Thyroid gland (tissue), 4 donors: ENCODE data around the gene MOB3A. TPM values are rescaled to one million over a fixed set of nuclear protein-coding genes. Genes with fewer than 3 reads are reported as not detected.

Experiments
- DNase-seq, 2 donors: peaks; one replicate each; pipeline ENCODE4 v3.0.0-alpha.2; 2019
- H3K27ac ChIP-seq, 3 donors: fragments of 200-600 bp; sonication (generic); 1 replicate in 2 of 3; 2 replicates in 1 of 3; pipeline ENCODE4 v1.5.1; 2016 to 2019; ENCODE audit warnings: mild to moderate bottlenecking in 1 of 3, moderate library complexity in 1 of 3
- H3K27me3 ChIP-seq: fragments of 200-600 bp; sonication (generic); one replicate; pipeline ENCODE4 v1.5.1; 2019
- H3K36me3 ChIP-seq, 2 donors: fragments of 200-600 bp; sonication (generic); one replicate each; pipeline ENCODE4 v1.5.1; 2016 to 2019
- H3K4me1 ChIP-seq, 2 donors: fragments of 200-600 bp; sonication (generic); one replicate each; pipeline ENCODE4 v1.5.1; 2017 to 2019
- H3K4me3 ChIP-seq, 3 donors: fragments of 200-600 bp; sonication (generic); replicated peaks in 1 of 3; 1 replicate in 2 of 3; 2 replicates in 1 of 3; pipeline ENCODE4 v1.5.1; 2016; ENCODE audit warnings: mild to moderate bottlenecking in 1 of 3
- H3K9me3 ChIP-seq: fragments of 200-600 bp; sonication (generic); one replicate; pipeline ENCODE4 v1.5.1; 2017
- POLR2A ChIP-seq, 2 donors: fragments of 450-650 bp; IDR thresholded peaks; one replicate each; pipeline ENCODE4 v1.6.1; 2017; ENCODE audit warnings: antibody characterized with exemption in 2 of 2, mild to moderate bottlenecking in 2 of 2, moderate library complexity in 1 of 2
- WGBS, 2 donors: methylation state at CpG; one replicate each; pipeline ENCODE4 v1.1.5; 2017; 5-methylcytosine and 5-hydroxymethylcytosine counted together
- intact Hi-C: fragments of 100-400 bp; cut with DNase I; formaldehyde crosslinking; loops from one replicate; pipeline ENCODE4 v1.15.1; 2023
- total RNA-seq, 4 donors: library from RNA; depleted of rRNA; stranded (reverse); fragments of >200 nt; gene quantifications; one replicate each; pipeline ENCODE4 v1.2.3, GENCODE V29; 2016
- TF ChIP-seq, protein P1 (sequence below), 6 experiments: fragments of 200-600 bp in 3 of 6; fragments of 450-650 bp in 3 of 6; sonication (generic) in 3 of 6; IDR thresholded peaks; one replicate each; pipeline ENCODE4 v1.5.1; 2016 to 2019; ENCODE audit warnings: antibody characterized with exemption in 6 of 6, mild to moderate bottlenecking in 2 of 6, inconsistent platforms in 1 of 6, moderate library complexity in 1 of 6

The MOB3A gene
- total RNA-seq, 4 donors from 2014 or later = 18.5 to 40.4 (median 26.6) TPM

DNA sequence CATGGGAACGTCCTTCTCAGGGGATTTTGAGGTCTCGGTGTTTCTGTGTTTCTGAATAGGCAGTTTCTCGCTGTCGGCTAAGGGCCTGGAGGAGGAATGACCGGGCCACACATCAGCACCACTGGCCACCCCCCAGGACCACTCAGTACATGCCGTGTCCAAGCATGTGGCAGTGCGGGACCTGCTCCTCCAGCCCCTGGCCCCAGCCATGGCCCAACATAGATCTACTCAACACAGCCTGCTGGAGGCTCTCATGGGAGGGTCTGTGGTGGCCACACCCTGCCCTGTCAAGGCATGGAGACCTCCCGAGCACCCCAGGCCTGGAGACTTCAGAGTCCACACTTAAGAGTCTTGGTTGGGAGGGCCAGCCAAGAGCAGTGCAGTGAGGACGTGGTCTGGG is 18.1 kb upstream of the MOB3A start:
- no peak overlapping the region for H3K4me3 ChIP-seq
- intact Hi-C loops = no loop called here
- peaks cover 95 to 100% of the 10 kb centered on the region in 2 donors for H3K36me3 ChIP-seq
- no peaks in the 10 kb centered on the region for H3K4me1 ChIP-seq
- no peak for TF ChIP-seq POLR2A (IDR thresholded peaks at IDR 0.05)
- TF ChIP-seq, protein P1, sequence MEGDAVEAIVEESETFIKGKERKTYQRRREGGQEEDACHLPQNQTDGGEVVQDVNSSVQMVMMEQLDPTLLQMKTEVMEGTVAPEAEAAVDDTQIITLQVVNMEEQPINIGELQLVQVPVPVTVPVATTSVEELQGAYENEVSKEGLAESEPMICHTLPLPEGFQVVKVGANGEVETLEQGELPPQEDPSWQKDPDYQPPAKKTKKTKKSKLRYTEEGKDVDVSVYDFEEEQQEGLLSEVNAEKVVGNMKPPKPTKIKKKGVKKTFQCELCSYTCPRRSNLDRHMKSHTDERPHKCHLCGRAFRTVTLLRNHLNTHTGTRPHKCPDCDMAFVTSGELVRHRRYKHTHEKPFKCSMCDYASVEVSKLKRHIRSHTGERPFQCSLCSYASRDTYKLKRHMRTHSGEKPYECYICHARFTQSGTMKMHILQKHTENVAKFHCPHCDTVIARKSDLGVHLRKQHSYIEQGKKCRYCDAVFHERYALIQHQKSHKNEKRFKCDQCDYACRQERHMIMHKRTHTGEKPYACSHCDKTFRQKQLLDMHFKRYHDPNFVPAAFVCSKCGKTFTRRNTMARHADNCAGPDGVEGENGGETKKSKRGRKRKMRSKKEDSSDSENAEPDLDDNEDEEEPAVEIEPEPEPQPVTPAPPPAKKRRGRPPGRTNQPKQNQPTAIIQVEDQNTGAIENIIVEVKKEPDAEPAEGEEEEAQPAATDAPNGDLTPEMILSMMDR (IDR thresholded peaks at IDR 0.05) = no peak
- no peak for DNase-seq
- WGBS, 2 donors = 97 to 98% methylated on average over 7 to 8 of the region's 9 CpGs
- no peaks in the 10 kb centered on the region for H3K27me3 ChIP-seq
- no peak overlapping the region for H3K27ac ChIP-seq
- H3K9me3 ChIP-seq = no peaks in the 10 kb centered on the region

DNA sequence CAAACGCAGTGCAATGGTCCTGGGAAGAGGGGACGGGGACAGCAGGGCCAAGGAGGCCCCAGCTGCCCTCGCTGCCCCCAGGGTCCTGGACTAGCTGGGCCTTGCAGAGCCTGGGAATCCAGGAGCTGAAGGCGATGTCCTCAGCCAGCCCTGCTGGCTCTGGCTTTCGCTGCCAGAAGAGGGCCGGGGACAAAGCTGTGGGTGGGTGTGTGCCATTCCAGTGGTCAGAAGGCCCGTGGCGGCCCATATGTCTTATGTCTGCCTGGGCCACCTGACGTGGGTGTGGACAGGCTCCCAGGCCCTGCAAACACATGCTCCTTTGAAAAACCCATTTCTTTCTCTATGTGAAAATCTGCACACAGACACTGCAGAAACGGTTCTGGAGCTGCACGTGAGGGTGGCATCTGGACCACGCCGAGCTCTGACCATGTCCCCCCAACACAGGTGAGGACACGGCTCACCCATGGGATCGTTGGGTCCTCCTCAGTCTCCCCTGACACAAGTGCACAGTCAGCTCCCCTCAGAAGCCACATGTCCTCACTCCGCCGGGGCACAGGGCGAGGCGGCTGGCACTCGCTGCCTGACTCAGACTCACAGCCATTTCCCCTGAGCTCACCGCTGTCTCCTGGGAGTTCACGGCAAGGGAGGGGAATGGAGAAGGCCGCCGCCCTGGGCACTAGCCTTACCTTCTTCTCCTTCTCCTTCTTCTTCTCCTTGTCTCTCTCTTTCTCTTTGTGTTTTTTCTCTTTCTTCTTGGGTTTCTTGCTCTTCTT is 17.5 kb upstream of the MOB3A start:
- DNase-seq = no peak
- H3K4me1 ChIP-seq = no peaks in the 10 kb centered on the region
- no peak overlapping the region for H3K4me3 ChIP-seq
- no peak for TF ChIP-seq POLR2A (IDR thresholded peaks at IDR 0.05)
- TF ChIP-seq, protein P1 (IDR thresholded peaks at IDR 0.05) = no peak
- H3K36me3 ChIP-seq = peaks cover 95 to 100% of the 10 kb centered on the region in 2 donors
- intact Hi-C loops = no loop called here
- no peaks in the 10 kb centered on the region for H3K27me3 ChIP-seq
- no peaks in the 10 kb centered on the region for H3K9me3 ChIP-seq
- WGBS, 2 donors = 91 to 96% methylated on average over 14 to 21 of the region's 24 CpGs
- no peak overlapping the region for H3K27ac ChIP-seq

DNA sequence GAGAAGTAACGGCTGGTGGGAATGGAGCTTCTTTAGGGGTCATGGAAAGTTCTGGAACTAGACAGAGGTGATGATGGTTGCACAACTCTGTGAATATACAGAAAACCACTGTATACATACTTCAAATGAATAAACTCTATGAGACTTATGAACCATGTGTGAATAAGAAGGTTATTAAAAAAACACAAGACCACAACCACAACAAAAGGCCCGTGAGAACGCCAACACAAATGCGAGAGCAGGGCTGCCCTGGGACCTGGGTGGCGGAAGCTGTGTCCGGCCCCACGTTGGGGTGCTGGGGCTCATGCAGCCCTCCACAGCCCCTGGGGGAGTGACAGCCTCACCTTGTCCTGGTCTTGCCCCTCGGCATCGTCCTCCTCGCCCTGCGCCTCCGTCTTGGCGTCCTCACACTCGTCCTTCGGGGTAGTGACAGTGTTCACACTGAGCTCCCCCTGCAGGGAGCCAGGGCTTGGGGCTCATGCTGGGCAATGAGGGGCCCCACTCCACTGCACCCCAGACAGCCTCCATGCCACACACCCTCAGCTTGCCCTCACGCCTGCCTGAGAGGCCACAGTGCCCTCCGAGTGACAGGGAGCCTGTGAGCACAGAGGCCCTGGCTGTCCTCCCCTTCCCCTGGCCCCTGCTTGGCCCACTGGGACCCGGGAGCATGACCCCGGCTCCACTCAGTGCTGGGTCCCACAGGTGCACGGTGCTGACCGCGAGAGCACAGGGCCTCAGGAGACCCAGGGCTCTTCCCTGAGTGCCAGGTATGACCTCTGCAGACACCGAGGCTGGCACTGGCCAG is 16.6 kb upstream of the MOB3A start:
- intact Hi-C loops = no loop called here
- Histone ChIP-seq H3K27ac (no peak overlapping the region), H3K36me3 (peaks cover 97 to 100% of the 10 kb centered on the region in 2 donors), H3K4me3 (no peak overlapping the region), H3K9me3 (no peaks in the 10 kb centered on the region), H3K27me3 (no peaks in the 10 kb centered on the region), H3K4me1 (no peaks in the 10 kb centered on the region)
- WGBS, 2 donors = 88 to 89% methylated on average over 10 to 15 of the region's 23 CpGs
- TF ChIP-seq, protein P1 (IDR thresholded peaks at IDR 0.05) = no peak
- TF ChIP-seq POLR2A (IDR thresholded peaks at IDR 0.05) = no peak
- DNase-seq = no peak

DNA sequence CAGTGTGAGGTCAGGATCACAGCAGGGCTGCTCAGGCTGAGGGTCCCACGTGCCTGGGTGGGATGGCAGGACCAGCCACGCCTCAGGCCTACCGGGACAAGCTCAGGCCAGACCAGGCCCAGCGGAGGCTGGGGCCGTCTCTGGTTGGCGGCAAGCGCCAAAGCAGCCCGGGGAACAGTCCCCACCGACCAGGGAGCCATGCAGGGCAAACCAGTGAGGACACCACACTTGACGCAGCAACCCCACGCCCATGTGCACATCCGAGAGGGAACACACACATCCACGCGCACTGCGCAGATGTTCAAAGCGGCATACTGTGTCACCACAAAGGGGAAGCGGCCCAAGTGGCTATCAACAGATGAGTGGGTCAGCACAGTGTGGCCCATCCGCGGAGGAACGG is 15.8 kb upstream of the MOB3A start:
- WGBS, 2 donors = 90 to 98% methylated on average over 3 to 18 of the region's 20 CpGs
- Histone ChIP-seq H3K4me3 (no peak overlapping the region), H3K27ac (no peak overlapping the region), H3K4me1 (no peaks in the 10 kb centered on the region), H3K36me3 (peaks cover 95 to 99% of the 10 kb centered on the region in 2 donors), H3K27me3 (no peaks in the 10 kb centered on the region), H3K9me3 (no peaks in the 10 kb centered on the region)
- no peak for TF ChIP-seq POLR2A (IDR thresholded peaks at IDR 0.05)
- TF ChIP-seq, protein P1 (IDR thresholded peaks at IDR 0.05) = no peak
- intact Hi-C loops = no loop called here
- no peak for DNase-seq

DNA sequence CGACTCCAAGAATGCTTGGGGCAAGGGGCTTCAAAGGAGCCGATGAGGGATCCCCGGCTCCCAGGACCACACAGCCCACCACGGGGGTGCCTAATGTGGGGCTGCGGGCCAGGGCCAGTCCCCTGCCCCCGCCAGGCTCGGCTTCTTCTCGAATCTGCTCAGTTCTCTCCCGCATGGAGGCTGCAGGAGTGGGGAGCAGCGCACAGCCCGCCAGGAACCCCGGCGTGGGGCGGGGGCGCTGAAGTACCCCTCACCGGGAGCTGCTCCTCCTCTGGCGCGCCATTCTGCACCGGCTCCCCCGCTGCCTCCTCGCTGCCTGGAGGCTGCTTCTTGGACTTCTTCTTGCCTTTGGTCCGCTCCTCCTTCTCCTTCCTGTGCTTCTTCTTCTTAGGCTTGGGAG is 15.3 kb upstream of the MOB3A start:
- H3K27me3 ChIP-seq = no peaks in the 10 kb centered on the region
- H3K36me3 ChIP-seq = peaks cover 95 to 99% of the 10 kb centered on the region in 2 donors
- no peaks in the 10 kb centered on the region for H3K4me1 ChIP-seq
- 95 to 97% methylated on average over 10 to 22 of the region's 22 CpGs for WGBS, 2 donors
- intact Hi-C loops = no loop called here
- H3K4me3 ChIP-seq = no peak overlapping the region
- TF ChIP-seq, protein P1 (IDR thresholded peaks at IDR 0.05) = no peak
- no peak for TF ChIP-seq POLR2A (IDR thresholded peaks at IDR 0.05)
- no peak overlapping the region for H3K27ac ChIP-seq
- DNase-seq = no peak
- no peaks in the 10 kb centered on the region for H3K9me3 ChIP-seq
